IMR-90 (cell line): ENCODE measurements around the gene PRAC2. TPM values are rescaled to one million over a fixed set of nuclear protein-coding genes. Genes with fewer than 3 reads are reported as not detected.

ENCODE experiments used
- ATAC-seq: fragments of 200-7000 bp; cut with Tn5 transposase; 2 replicates; pipeline ENCODE4 v1.9.1; 2020; ENCODE audit warnings: low read depth, mild to moderate bottlenecking, moderate library complexity
- BruUV-seq: library from RNA; stranded (reverse); fragments of 400-500 nt; replicated peaks from 2 replicates; lab custom pipeline; 2021; lab: Mats Ljungman, UMichigan
- CTCF ChIA-PET: fragments of 300-600 bp; formaldehyde crosslinking; extraction: SDS; loops from one replicate; lab custom pipeline; 2021; ENCODE audit warnings: antibody characterized with exemption; lab: Yijun Ruan, JAX
- POLR2A ChIA-PET: fragments of 300-600 bp; sonication (Branson Sonifier 250); formaldehyde crosslinking; loops from one replicate; lab custom pipeline; 2022; ENCODE audit warnings: antibody characterized with exemption; ENCODE audit not compliant: unreplicated experiment; lab: Charles Lee
- DNase-seq: peaks from one replicate; pipeline ENCODE4 v3.0.0; 2013
- H2AFZ ChIP-seq: replicated peaks from 2 replicates; pipeline ENCODE3; 2013; ENCODE audit warnings: low read length, mild to moderate bottlenecking; ENCODE audit not compliant: poor library complexity
- H2AK5ac ChIP-seq: 2 replicates; pipeline ENCODE4 v1.6.1; 2013; ENCODE audit warnings: low read depth, low read length, inconsistent platforms
- H2AK9ac ChIP-seq: replicated peaks from 2 replicates; pipeline ENCODE3; 2013; ENCODE audit warnings: mild to moderate bottlenecking, low read depth, low read length, moderate library complexity; ENCODE audit not compliant: poor library complexity
- H2BK120ac ChIP-seq: 2 replicates; pipeline ENCODE4 v1.6.1; 2013; ENCODE audit warnings: low read depth, low read length, inconsistent platforms
- H2BK15ac ChIP-seq: 3 replicates; pipeline ENCODE4 v1.6.1; 2013; ENCODE audit warnings: low read depth, low read length, inconsistent platforms
- H2BK20ac ChIP-seq: 2 replicates; pipeline ENCODE4 v1.6.1; 2013; ENCODE audit warnings: low read depth, mild to moderate bottlenecking, inconsistent platforms, low read length, moderate library complexity
- H2BK5ac ChIP-seq: 2 replicates; pipeline ENCODE4 v1.6.1; 2013; ENCODE audit warnings: mild to moderate bottlenecking, low read depth, low read length, inconsistent platforms; ENCODE audit not compliant: poor library complexity, severe bottlenecking
- H3K14ac ChIP-seq: replicated peaks from 2 replicates; pipeline ENCODE4 v1.6.1; 2013; ENCODE audit warnings: low read depth, low read length, inconsistent platforms
- H3K18ac ChIP-seq: 2 replicates; pipeline ENCODE4 v1.6.1; 2013; ENCODE audit warnings: low read depth, low read length, control low read depth
- H3K23ac ChIP-seq: 2 replicates; pipeline ENCODE4 v1.6.1; 2013; ENCODE audit warnings: low read depth, low read length, inconsistent platforms
- H3K27ac ChIP-seq: 2 replicates; pipeline ENCODE4 v1.5.1; 2013; ENCODE audit warnings: mild to moderate bottlenecking, control low read depth, low read length; ENCODE audit not compliant: insufficient read depth
- H3K27me3 ChIP-seq: 2 replicates; pipeline ENCODE4 v1.6.1; 2013; ENCODE audit warnings: low read length; ENCODE audit not compliant: control insufficient read depth, insufficient read depth
- H3K36me3 ChIP-seq: 2 replicates; pipeline ENCODE4 v1.6.1; 2013; ENCODE audit warnings: low read length, mixed read lengths; ENCODE audit not compliant: control insufficient read depth, insufficient read depth
- H3K4ac ChIP-seq: 2 replicates; pipeline ENCODE4 v1.6.1; 2013; ENCODE audit warnings: low read depth, low read length, inconsistent platforms
- H3K4me1 ChIP-seq: 2 replicates; pipeline ENCODE4 v1.6.1; 2013; ENCODE audit warnings: low read length, mixed read lengths; ENCODE audit not compliant: control insufficient read depth, insufficient read depth
- H3K4me2 ChIP-seq: 2 replicates; pipeline ENCODE4 v1.6.1; 2013; ENCODE audit warnings: low read depth, mild to moderate bottlenecking, control low read depth, low read length, moderate library complexity
- H3K4me3 ChIP-seq: 2 replicates; pipeline ENCODE4 v1.5.1; 2013; ENCODE audit warnings: low read depth, mild to moderate bottlenecking, control low read depth, low read length, moderate library complexity; ENCODE audit not compliant: insufficient read depth
- H3K56ac ChIP-seq: 2 replicates; pipeline ENCODE4 v1.6.1; 2013; ENCODE audit warnings: low read length, inconsistent platforms; ENCODE audit not compliant: insufficient read depth; ENCODE audit errors: extremely low read depth
- H3K79me1 ChIP-seq, 2 experiments: 2 replicates each; pipeline ENCODE4 v1.6.1; 2013; ENCODE audit warnings: low read length in 2 of 2, inconsistent platforms in 1 of 2, low read depth in 1 of 2
- H3K9ac ChIP-seq: 2 replicates; pipeline ENCODE4 v1.6.1; 2013; ENCODE audit warnings: low read depth, low read length, control low read depth
- H3K9me1 ChIP-seq: 2 replicates; pipeline ENCODE4 v1.6.1; 2013; ENCODE audit warnings: low read length, inconsistent platforms; ENCODE audit not compliant: insufficient read depth
- H3K9me3 ChIP-seq: 2 replicates; pipeline ENCODE4 v1.6.1; 2013; ENCODE audit warnings: low read length; ENCODE audit not compliant: control insufficient read depth, insufficient read depth
- H4K20me1 ChIP-seq: 2 replicates; pipeline ENCODE4 v1.6.1; 2013; ENCODE audit warnings: low read length, inconsistent platforms; ENCODE audit not compliant: insufficient read depth
- H4K5ac ChIP-seq: 2 replicates; pipeline ENCODE4 v1.6.1; 2013; ENCODE audit warnings: mild to moderate bottlenecking, low read depth, low read length, control low read depth
- H4K8ac ChIP-seq, 2 experiments: 2 replicates each; pipeline ENCODE4 v1.6.1; 2013; ENCODE audit warnings: low read depth in 2 of 2, low read length in 2 of 2, control low read depth in 1 of 2, inconsistent platforms in 1 of 2
- H4K91ac ChIP-seq: 2 replicates; pipeline ENCODE4 v1.6.1; 2013; ENCODE audit warnings: low read depth, low read length, inconsistent platforms; ENCODE audit not compliant: insufficient read depth
- BHLHE40 ChIP-seq: fragments of 150-350 bp; IDR thresholded peaks from 2 replicates; pipeline ENCODE4 v1.6.1; 2016; ENCODE audit warnings: mild to moderate bottlenecking, low read depth, low read length
- CEBPB ChIP-seq: IDR thresholded peaks from 2 replicates; pipeline ENCODE4 v1.6.1; 2012; ENCODE audit warnings: low read depth, low read length, improper control_type of control experiment
- CHD1 ChIP-seq: IDR thresholded peaks from 2 replicates; pipeline ENCODE4 v1.6.1; 2012; ENCODE audit warnings: low read depth, low read length, improper control_type of control experiment
- MAFK ChIP-seq: IDR thresholded peaks from 2 replicates; pipeline ENCODE4 v1.6.1; 2012; ENCODE audit warnings: low read depth, low read length, improper control_type of control experiment
- MAZ ChIP-seq: IDR thresholded peaks from 2 replicates; pipeline ENCODE4 v1.6.1; 2012; ENCODE audit warnings: low read depth, mild to moderate bottlenecking, low read length, improper control_type of control experiment, moderate library complexity, borderline replicate concordance
- MXI1 ChIP-seq: IDR thresholded peaks from 2 replicates; pipeline ENCODE4 v1.6.1; 2012; ENCODE audit warnings: low read depth, mild to moderate bottlenecking, low read length, moderate library complexity, borderline replicate concordance
- NFE2L2 ChIP-seq: fragments of 150-350 bp; IDR thresholded peaks from 2 replicates; pipeline ENCODE4 v1.6.1; 2016; ENCODE audit warnings: low read depth, mild to moderate bottlenecking, low read length
- POLR2A ChIP-seq: IDR thresholded peaks from 2 replicates; pipeline ENCODE4 v1.6.1; 2012; ENCODE audit warnings: mild to moderate bottlenecking, low read depth, low read length
- RAD21 ChIP-seq: IDR thresholded peaks from 2 replicates; pipeline ENCODE4 v1.6.1; 2012; ENCODE audit warnings: low read length, improper control_type of control experiment
- RCOR1 ChIP-seq: IDR thresholded peaks from 2 replicates; pipeline ENCODE4 v1.6.1; 2012; ENCODE audit warnings: mild to moderate bottlenecking, low read length, improper control_type of control experiment; ENCODE audit not compliant: insufficient replicate concordance
- RFX5 ChIP-seq: IDR thresholded peaks from 2 replicates; pipeline ENCODE4 v1.8.0; 2012; ENCODE audit warnings: low read depth, mild to moderate bottlenecking, low read length, moderate library complexity
- SMC3 ChIP-seq: fragments of 150-350 bp; IDR thresholded peaks from 2 replicates; pipeline ENCODE4 v1.6.1; 2016; ENCODE audit warnings: low read depth, mild to moderate bottlenecking, antibody characterized with exemption, low read length, moderate library complexity
- WGBS, 2 experiments: methylation state at CpG; one replicate each; pipeline versions ENCODE4 v1.1.5 to v1.1.7; 2013; ENCODE audit warnings: missing lambda C conversion rate in 2 of 2; ENCODE audit not compliant: insufficient read length in 1 of 2; ENCODE audit errors: extremely low coverage in 2 of 2; 5-methylcytosine and 5-hydroxymethylcytosine counted together
- dilution Hi-C: fragments of 300-500 bp; cut with HindIII; formaldehyde crosslinking; loops from one replicate; pipeline ENCODE4 v1.14.3; 2018; ENCODE audit warnings: low sequenced_read_pairs; ENCODE audit not compliant: unreplicated experiment
- in situ Hi-C: fragments of 300-500 bp; cut with MboI; formaldehyde crosslinking; loops from 3 replicates; pipeline ENCODE4 v1.14.3; 2019; ENCODE audit warnings: low sequenced_read_pairs, inconsistent platforms, mixed read lengths
- intact Hi-C: fragments of 100-400 bp; cut with micrococcal nuclease; formaldehyde crosslinking; loops from 2 replicates; pipeline ENCODE4 v1.10.0; 2022
- polyA plus RNA-seq, 3 experiments: library from polyadenylated mRNA; depleted of rRNA; stranded (reverse); fragments of >200 nt; gene quantifications; 2 replicates each; pipeline ENCODE4 v1.2.3, GENCODE V29; 2012; ENCODE audit warnings: low replicate concordance in 1 of 3
- total RNA-seq: library from RNA; depleted of rRNA; stranded (reverse); fragments of >200 nt; gene quantifications from 2 replicates; pipeline ENCODE4 v1.2.3, GENCODE V29; 2012
- TF ChIP-seq, protein P1 (sequence below): conservative IDR thresholded peaks from 2 replicates; pipeline ENCODE4 v1.5.1; 2012; ENCODE audit warnings: mild to moderate bottlenecking, low read depth, low read length, improper control_type of control experiment
- TF ChIP-seq, protein P2 (sequence below): fragments of 150-350 bp; IDR thresholded peaks from 2 replicates; pipeline ENCODE4 v1.6.1; 2017; ENCODE audit warnings: mild to moderate bottlenecking, antibody characterized with exemption, low read length, low read depth
- TF ChIP-seq, protein P3 (sequence below): fragments of 150-350 bp; IDR thresholded peaks from 2 replicates; pipeline ENCODE4 v1.6.1; 2016; ENCODE audit warnings: low read depth, mild to moderate bottlenecking, low read length, moderate library complexity, borderline replicate concordance

Gene PRAC2
- total and polyA plus RNA-seq, 2 of the 4 experiments (the other 2 are of a cell fraction) = not detected

DNA sequence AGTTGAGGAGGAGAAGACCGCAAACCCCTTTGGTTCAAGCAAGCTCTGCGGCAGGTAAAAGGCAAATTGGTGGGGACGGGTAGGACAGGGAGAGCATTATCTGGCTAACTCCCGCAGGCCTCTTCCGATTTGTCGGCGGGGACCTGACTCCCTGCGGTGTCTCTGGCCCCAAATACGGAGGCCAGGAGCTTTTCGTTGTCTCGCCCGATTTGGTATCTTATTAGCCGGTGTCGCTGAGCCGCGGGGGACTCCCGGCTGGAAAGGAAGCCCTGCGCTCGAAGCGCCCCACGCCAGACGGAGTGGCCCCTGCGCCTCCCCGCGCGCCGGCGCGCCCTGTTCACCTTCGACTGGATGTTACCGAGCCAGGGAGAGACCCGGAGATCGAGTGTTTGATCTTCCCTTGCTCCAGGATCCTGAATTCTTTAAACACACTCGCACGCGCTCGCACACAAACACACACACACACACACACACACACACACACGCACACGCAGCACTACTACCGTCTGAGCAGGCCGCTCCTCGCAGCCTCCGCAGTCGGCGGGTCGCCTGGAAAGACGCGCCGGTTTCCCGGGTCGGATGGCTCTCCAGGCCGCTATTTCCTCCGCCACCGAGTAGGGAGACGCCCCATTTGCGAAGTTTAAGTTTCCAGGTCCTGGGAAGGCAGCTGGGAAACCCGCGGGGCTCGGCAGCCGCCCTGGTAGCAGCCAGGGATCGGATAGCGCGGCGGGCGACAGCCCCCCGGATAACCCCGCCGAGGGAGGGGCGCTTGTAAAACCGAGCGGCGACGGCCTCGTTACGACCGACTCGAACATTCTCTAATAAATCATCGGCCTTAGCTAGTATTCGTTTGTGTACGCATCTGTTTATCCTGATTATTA, 4.0 kb upstream of the PRAC2 start:
- Histone ChIP-seq H2BK20ac (no peak overlapping the region), H2BK15ac (no peak overlapping the region), H2BK120ac (no peak overlapping the region), H3K27me3 (peaks cover 81% of the 10 kb centered on the region), H3K4me3 (no peak overlapping the region), H2AK5ac (no peak overlapping the region), H4K20me1 (0 out of 2 replicates have a peak, but pooled peaks cover 8% of the 10 kb centered on the region), H3K27ac (no peak overlapping the region), H3K79me1 (no peaks in the 10 kb centered on the region), H2BK5ac (no peak overlapping the region), H3K4me2 (no peak overlapping the region), H3K14ac (no peak overlapping the region), H4K5ac (no peak overlapping the region), H3K18ac (no peak overlapping the region), H3K36me3 (no peaks in the 10 kb centered on the region), H3K4ac (no peak overlapping the region), H4K91ac (no peak overlapping the region), H3K9ac (no peak overlapping the region), H3K9me3 (peaks cover 18% of the 10 kb centered on the region), H4K8ac (no peak overlapping the region), H3K56ac (no peak overlapping the region), H3K9me1 (no peaks in the 10 kb centered on the region), H2AFZ (peak overlapping the region; percentile 46), H3K4me1 (no peaks in the 10 kb centered on the region), H3K23ac (no peak overlapping the region), H2AK9ac (no peak overlapping the region)
- intact Hi-C loops (no loop called here), in situ Hi-C loops (no loop called here), dilution Hi-C loops (no loop called here)
- CTCF ChIA-PET = no interaction called here
- WGBS, 2 experiments = 3% methylated on average over 21 of the region's 80 CpGs; no CpG with 5 or more reads in 1 of the 2 experiments
- POLR2A ChIA-PET = no interaction called here
- BruUV-seq = no TSS peak
- DNase-seq = no peak
- ATAC-seq = no peak
- no peak for TF ChIP-seq CHD1
- no peak for TF ChIP-seq MAFK
- TF ChIP-seq BHLHE40 = no peak
- TF ChIP-seq, protein P1, sequence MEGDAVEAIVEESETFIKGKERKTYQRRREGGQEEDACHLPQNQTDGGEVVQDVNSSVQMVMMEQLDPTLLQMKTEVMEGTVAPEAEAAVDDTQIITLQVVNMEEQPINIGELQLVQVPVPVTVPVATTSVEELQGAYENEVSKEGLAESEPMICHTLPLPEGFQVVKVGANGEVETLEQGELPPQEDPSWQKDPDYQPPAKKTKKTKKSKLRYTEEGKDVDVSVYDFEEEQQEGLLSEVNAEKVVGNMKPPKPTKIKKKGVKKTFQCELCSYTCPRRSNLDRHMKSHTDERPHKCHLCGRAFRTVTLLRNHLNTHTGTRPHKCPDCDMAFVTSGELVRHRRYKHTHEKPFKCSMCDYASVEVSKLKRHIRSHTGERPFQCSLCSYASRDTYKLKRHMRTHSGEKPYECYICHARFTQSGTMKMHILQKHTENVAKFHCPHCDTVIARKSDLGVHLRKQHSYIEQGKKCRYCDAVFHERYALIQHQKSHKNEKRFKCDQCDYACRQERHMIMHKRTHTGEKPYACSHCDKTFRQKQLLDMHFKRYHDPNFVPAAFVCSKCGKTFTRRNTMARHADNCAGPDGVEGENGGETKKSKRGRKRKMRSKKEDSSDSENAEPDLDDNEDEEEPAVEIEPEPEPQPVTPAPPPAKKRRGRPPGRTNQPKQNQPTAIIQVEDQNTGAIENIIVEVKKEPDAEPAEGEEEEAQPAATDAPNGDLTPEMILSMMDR = no peak
- no peak for TF ChIP-seq SMC3
- TF ChIP-seq MAZ = no peak
- TF ChIP-seq POLR2A = no peak
- no peak for TF ChIP-seq CEBPB
- TF ChIP-seq, protein P2, sequence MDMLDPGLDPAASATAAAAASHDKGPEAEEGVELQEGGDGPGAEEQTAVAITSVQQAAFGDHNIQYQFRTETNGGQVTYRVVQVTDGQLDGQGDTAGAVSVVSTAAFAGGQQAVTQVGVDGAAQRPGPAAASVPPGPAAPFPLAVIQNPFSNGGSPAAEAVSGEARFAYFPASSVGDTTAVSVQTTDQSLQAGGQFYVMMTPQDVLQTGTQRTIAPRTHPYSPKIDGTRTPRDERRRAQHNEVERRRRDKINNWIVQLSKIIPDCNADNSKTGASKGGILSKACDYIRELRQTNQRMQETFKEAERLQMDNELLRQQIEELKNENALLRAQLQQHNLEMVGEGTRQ = no peak
- TF ChIP-seq RFX5 = no peak
- no peak for TF ChIP-seq MXI1
- TF ChIP-seq NFE2L2 = no peak
- TF ChIP-seq RAD21 = no peak
- TF ChIP-seq RCOR1 = no peak
- TF ChIP-seq, protein P3, sequence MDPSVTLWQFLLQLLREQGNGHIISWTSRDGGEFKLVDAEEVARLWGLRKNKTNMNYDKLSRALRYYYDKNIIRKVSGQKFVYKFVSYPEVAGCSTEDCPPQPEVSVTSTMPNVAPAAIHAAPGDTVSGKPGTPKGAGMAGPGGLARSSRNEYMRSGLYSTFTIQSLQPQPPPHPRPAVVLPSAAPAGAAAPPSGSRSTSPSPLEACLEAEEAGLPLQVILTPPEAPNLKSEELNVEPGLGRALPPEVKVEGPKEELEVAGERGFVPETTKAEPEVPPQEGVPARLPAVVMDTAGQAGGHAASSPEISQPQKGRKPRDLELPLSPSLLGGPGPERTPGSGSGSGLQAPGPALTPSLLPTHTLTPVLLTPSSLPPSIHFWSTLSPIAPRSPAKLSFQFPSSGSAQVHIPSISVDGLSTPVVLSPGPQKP = no peak
